ENCODE measurements around the gene AKAP1. TPM values are rescaled to one million over a fixed set of nuclear protein-coding genes. Genes with fewer than 3 reads are reported as not detected.

AKAP1 gene
- total and polyA plus RNA-seq, 9 of the 15 experiments (the other 6 are each of a cell fraction or from before 2014, with no cell fraction given), result 12.9 to 63.8 (median 36.4) TPM

GRCh38 chr17:57158795-57159194 lies 73.7 kb downstream of the AKAP1 start:
- ChIA-PET POLR2A (interaction anchor here (1.6 kb wide), 1 partner anchor 9 kb away, joined by 5 read pairs; no protein-coding TSS in a partner anchor), CTCF (ENCODE audit: low intra/inter-chr PET ratio) (no interaction called here)
- DNase-seq (ENCODE audit: extremely low read depth in 1 of 4, low spot score in 3 of 4) (no peak), ATAC-seq (no peak), FAIRE-seq (no peak)
- Histone ChIP-seq H3K4me1 (replicated peaks in 1 of 2; ENCODE audit: control insufficient read depth in 2 of 2, insufficient read depth in 2 of 2, low read length in 2 of 2) (peaks cover 4% of the 10 kb centered on the region in 2 experiments; a peak in 3 of 5 replicates), H3K27me3 (ENCODE audit: control insufficient read depth in 2 of 2, insufficient read depth in 2 of 2, low read length in 2 of 2) (peaks cover 6 to 7% of the 10 kb centered on the region in 2 experiments; a peak in 3 of 5 replicates), H3K9me1 (ENCODE audit: control insufficient read depth, insufficient read depth, low read length) (no peaks in the 10 kb centered on the region), H2AFZ (ENCODE audit: low read depth, low read length) (no peak overlapping the region), H4K20me1 (replicated peaks; ENCODE audit: control insufficient read depth, insufficient read depth, low read length) (no peaks in the 10 kb centered on the region), H3K9ac (ENCODE audit: insufficient read depth in 1 of 2, low read depth in 2 of 2, low read length in 2 of 2) (no peak overlapping the region), H3K27ac (ENCODE audit: extremely low read depth, low read depth, low read length) (no peak overlapping the region), H3K4me2 (ENCODE audit: insufficient read depth, low read length) (no peak overlapping the region), H3K36me3 (ENCODE audit: control insufficient read depth, insufficient read depth, low read length) (no peaks in the 10 kb centered on the region), H3K4me3 (no peak overlapping the region), H3K9me3 (replicated peaks; ENCODE audit: control insufficient read depth, insufficient read depth, low read depth, low read length) (0 out of 2 replicates have a peak, but pooled peaks cover 3% of the 10 kb centered on the region), H3K79me2 (ENCODE audit: control insufficient read depth, insufficient read depth, low read length) (no peaks in the 10 kb centered on the region)
- no TSS peak for BruUV-seq (replicated peaks)
- in situ Hi-C loops (cut with MboI), result no loop called here
- intact Hi-C loops (cut with micrococcal nuclease), result no loop called here
- TF ChIP-seq PHF8 (IDR thresholded peaks at IDR 0.05; ENCODE audit: borderline replicate concordance, low read length) (no peak), ZNF316 (IDR thresholded peaks at IDR 0.05) (no peak), ZBTB8A (IDR thresholded peaks at IDR 0.05; ENCODE audit: partially characterized antibody) (no peak), ZNF445 (CRISPR knock-in tag; IDR thresholded peaks at IDR 0.05; ENCODE audit: low read depth) (no peak), EZH2 (IDR thresholded peaks at IDR 0.05; ENCODE audit: borderline replicate concordance, low read depth, low read length) (no peak), ZBTB1 (CRISPR knock-in tag; IDR thresholded peaks at IDR 0.05; ENCODE audit: borderline replicate concordance, low read depth) (no peak), ZNF785 (CRISPR knock-in tag; IDR thresholded peaks at IDR 0.05) (no peak), FOXA3 (CRISPR knock-in tag; conservative IDR thresholded peaks at IDR 0.05 in 1 of 2, IDR thresholded peaks at IDR 0.05 in 1 of 2) (no peak)
- 50% methylated on average over 1 of the region's 1 CpG for WGBS (ENCODE audit: insufficient coverage, low coverage, missing lambda C conversion rate)

Measured in K562 (cell line).